IPS-20b (cell line): Measurements from ENCODE around the gene HSP90B1.

Experiments used
- H3K27ac ChIP-seq: one replicate; pipeline ENCODE4 v1.5.1; 2013; ENCODE audit warnings: low read length
- H3K27me3 ChIP-seq: 2 replicates; pipeline ENCODE4 v1.6.1; 2013; ENCODE audit warnings: mild to moderate bottlenecking, low read length, inconsistent platforms; ENCODE audit not compliant: insufficient read depth
- H3K36me3 ChIP-seq: 2 replicates; pipeline ENCODE4 v1.6.1; 2013; ENCODE audit warnings: low read depth, mild to moderate bottlenecking, inconsistent platforms, low read length, moderate library complexity; ENCODE audit not compliant: insufficient read depth
- H3K4me1 ChIP-seq: 2 replicates; pipeline ENCODE4 v1.6.1; 2013; ENCODE audit warnings: mild to moderate bottlenecking, control low read depth, inconsistent platforms, low read length, moderate library complexity; ENCODE audit not compliant: insufficient read depth
- H3K4me3 ChIP-seq: 2 replicates; pipeline ENCODE4 v1.5.1; 2013; ENCODE audit warnings: mild to moderate bottlenecking, low read length, inconsistent platforms
- H3K9ac ChIP-seq: 2 replicates; pipeline ENCODE4 v1.6.1; 2013; ENCODE audit warnings: low read depth, mild to moderate bottlenecking, inconsistent platforms, low read length, moderate library complexity
- H3K9me3 ChIP-seq: 2 replicates; pipeline ENCODE4 v1.6.1; 2013; ENCODE audit warnings: mild to moderate bottlenecking, low read depth, low read length, inconsistent platforms; ENCODE audit not compliant: insufficient read depth

The HSP90B1 gene

DNA sequence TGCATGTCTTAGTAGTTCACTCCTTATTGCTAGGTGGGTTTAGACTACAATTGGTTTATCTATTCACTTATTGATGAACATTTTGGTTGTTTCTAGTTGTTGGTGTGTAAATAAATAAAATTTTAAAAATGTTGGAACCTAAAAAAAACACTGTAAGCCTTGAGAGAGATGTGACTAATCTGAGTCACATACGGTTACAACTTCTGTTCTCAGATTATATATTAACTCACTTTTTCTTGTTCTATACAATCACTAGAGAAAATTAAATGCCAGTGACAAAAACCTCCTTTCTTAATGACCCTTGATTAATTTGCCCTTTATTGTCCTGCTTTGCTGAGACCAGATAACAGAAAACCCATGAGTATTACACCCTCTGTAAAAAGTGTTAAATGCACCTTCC lies 28.4 kb downstream of the HSP90B1 start:
- no peaks in the 10 kb centered on the region for H3K9me3 ChIP-seq
- no peak overlapping the region for H3K27ac ChIP-seq
- no peak overlapping the region for H3K9ac ChIP-seq
- H3K4me1 ChIP-seq: no peaks in the 10 kb centered on the region
- H3K27me3 ChIP-seq: no peaks in the 10 kb centered on the region
- no peak overlapping the region for H3K4me3 ChIP-seq
- H3K36me3 ChIP-seq: peaks cover 14% of the 10 kb centered on the region

DNA sequence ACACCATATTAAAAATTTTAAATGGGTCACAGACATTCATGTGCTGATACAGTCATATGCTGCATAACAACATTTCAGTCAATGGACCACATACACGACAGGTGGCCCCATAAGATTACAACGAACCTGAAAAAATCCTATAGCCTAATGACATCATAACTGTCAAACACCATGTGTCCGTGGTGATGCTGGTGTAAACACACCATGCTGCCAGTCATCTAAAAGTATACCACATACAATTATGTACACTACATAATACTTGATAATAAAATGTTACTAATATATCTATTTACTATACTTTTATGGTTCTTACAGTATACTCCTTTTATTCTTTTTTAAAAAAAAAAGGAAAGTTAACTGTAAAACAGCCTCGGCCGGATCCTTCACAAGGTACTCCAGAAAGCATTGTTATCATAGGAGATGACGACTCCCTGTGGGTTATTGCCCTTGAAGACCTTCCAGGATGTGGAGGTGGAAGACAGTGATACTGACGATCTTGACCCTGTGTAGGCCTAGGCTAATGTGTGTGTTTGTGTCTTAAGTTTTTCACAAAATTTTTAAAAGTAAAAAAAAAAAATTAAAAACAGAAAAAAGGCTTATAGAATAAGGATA lies 30.5 kb downstream of the HSP90B1 start:
- peaks cover 4% of the 10 kb centered on the region; the same call in 1 of the 2 replicates for H3K4me1 ChIP-seq
- no peak overlapping the region for H3K9ac ChIP-seq

DNA sequence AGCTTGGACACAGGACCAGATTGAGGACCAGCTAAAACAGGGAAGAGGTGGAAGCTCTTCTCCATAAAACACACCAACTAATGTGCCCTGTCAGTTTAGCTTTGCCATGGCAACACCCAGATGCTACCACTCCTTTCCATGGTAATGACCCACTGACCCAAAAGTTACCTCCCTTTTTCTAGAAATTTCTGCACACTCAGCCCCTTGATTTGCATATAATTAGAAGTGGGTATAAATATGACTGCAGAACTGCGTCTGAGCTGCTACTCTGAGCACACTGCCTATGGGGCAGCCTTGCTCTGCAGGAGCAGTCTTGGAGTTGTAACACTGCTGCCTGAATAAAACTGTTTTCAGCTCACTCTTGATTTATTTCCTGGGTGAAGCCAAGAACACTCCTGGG lies 32.3 kb downstream of the HSP90B1 start:
- Histone ChIP-seq H3K4me1 (peaks cover 4% of the 10 kb centered on the region; the same call in 1 of the 2 replicates), H3K9ac (no peak overlapping the region), H3K4me3 (no peak overlapping the region), H3K27me3 (no peaks in the 10 kb centered on the region), H3K36me3 (no peaks in the 10 kb centered on the region), H3K27ac (no peak overlapping the region), H3K9me3 (no peaks in the 10 kb centered on the region)

More for the DNA sequence above, 30.5 kb downstream of the HSP90B1 start:
- Histone ChIP-seq H3K4me3 (no peak overlapping the region), H3K27me3 (no peaks in the 10 kb centered on the region), H3K27ac (no peak overlapping the region), H3K36me3 (no peaks in the 10 kb centered on the region), H3K9me3 (no peaks in the 10 kb centered on the region)

DNA sequence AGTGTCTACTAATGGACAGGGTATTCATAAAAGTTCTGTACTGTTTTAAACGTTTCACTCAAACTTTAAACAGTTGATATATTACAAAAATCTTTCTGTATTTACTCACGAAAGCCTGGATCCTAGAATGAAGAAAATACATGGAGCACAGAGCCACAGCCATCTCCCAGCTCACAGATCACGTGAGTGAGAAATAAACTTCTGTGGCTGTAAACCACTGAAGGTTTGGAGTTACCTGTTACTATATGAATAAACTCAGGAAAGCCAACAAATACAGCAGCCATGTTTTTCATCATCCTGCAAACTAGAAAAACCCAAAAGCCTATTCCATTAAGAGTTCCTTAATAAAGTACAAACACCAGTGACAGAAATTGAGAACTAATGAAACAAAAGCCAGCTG lies 34.6 kb downstream of the HSP90B1 start:
- no peaks in the 10 kb centered on the region for H3K27me3 ChIP-seq
- H3K4me1 ChIP-seq: peaks cover 4% of the 10 kb centered on the region; the same call in 1 of the 2 replicates
- no peaks in the 10 kb centered on the region for H3K9me3 ChIP-seq
- peak overlapping the region; percentile 100 for H3K9ac ChIP-seq
- H3K36me3 ChIP-seq: peaks cover 21% of the 10 kb centered on the region; the same call in 1 of the 2 replicates
- peak overlapping the region; percentile 89 for H3K27ac ChIP-seq
- peak overlapping the region; percentile 93 for H3K4me3 ChIP-seq

DNA sequence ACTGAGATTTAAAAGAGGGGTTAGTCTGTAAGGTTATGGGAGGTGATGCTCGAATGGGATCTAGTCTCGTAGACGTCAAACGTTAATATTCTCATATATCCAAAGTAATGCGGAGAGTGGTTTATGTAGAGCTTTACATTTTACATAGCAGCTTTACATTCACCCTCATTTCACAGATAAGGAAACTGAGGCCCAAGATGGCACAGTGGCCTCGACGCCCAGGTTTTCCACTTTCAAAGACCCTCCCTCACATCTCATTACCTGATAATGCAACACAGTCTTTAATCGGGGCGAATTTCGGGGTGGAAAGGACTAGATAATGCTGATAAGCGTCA lies 35.0 kb downstream of the HSP90B1 start:
- Histone ChIP-seq H3K9me3 (no peaks in the 10 kb centered on the region), H3K27me3 (no peaks in the 10 kb centered on the region), H3K4me3 (peak overlapping the region; percentile 93), H3K4me1 (peaks cover 4% of the 10 kb centered on the region; the same call in 1 of the 2 replicates), H3K36me3 (peaks cover 23% of the 10 kb centered on the region; the same call in 1 of the 2 replicates), H3K9ac (peak overlapping the region; percentile 100), H3K27ac (peak overlapping the region; percentile 89)

DNA sequence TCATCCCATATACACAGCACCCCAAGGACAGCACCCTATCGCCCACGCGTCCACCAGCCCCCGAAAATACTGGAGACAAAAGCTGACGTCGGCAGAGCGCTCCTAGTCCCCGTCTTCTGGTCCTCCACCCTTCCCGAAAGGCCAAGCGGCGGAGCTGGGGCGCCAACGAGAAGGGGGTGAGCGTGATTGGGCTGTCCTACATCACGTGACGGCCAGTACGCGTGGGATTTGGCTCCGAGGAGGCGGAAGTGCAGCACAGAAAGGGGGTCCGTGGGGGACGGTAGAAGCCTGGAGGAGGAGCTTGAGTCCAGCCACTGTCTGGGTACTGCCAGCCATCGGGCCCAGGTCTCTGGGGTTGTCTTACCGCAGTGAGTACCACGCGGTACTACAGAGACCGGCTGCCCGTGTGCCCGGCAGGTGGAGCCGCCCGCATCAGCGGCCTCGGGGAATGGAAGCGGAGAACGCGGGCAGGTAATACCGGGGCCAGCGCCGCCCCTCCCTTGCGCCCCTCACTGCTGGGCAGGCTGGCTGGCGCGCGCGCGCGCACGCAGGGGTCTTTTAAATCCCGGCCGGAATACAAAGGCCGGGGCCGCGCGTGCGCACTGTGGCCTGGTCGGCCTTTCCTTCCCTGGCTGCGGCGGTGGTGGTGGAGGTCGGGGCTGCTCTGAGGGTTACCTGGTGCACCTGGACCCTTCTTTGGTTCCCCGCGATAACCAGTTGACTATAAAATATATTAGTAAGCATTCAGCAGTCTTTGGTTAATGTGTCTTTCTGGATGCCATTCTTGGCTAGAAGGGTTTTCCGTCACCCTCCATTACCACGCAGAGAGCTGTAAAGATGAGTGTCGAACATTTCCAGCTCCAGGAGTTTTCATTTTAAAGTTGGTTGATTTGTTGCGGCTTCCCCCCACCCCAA lies 35.6 kb downstream of the HSP90B1 start, which contains the start of gene TDG:
TDG (plus strand) TSS at position 283 of the 915 bp plus-strand sequence; CDS start at position 449, 166 bp downstream.
- peak within 1 kb of the TSS; percentile 89 for H3K27ac ChIP-seq

DNA sequence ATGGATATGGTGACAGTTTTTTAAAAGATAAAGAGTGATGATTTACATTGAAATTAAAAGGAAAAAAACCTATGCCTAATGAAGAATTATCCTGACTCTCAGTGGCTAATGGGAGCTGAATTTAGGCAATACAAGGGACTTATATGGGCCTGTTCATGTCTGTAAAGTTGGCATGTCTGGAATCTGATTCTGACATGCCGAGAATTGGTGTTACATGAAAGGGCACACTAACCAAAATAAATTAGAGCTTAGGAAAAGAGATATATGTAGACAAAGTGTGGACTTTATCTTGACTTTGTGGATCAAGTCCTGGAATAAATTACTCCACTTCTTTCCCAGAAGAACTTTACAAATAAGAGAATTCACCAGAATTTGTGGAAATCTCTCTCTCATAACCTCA lies 36.5 kb downstream of the HSP90B1 start:
- Histone ChIP-seq H3K27me3 (no peaks in the 10 kb centered on the region), H3K9me3 (no peaks in the 10 kb centered on the region), H3K36me3 (peaks cover 27% of the 10 kb centered on the region; the same call in 1 of the 2 replicates), H3K9ac (peak overlapping the region; percentile 100), H3K27ac (peak overlapping the region; percentile 35), H3K4me1 (peaks cover 4% of the 10 kb centered on the region; the same call in 1 of the 2 replicates), H3K4me3 (peak overlapping the region; percentile 93)

More for the DNA sequence above, 35.6 kb downstream of the HSP90B1 start, which contains the start of gene TDG:
- H3K4me3 ChIP-seq: peak within 1 kb of the TSS; percentile 93
- H3K4me1 ChIP-seq: peaks cover 4% of the 10 kb centered on the region; the same call in 1 of the 2 replicates
- H3K9ac ChIP-seq: peak within 1 kb of the TSS; percentile 100
- H3K36me3 ChIP-seq: peaks cover 23% of the 10 kb centered on the region; the same call in 1 of the 2 replicates
- no peaks in the 10 kb centered on the region for H3K9me3 ChIP-seq
- no peaks in the 10 kb centered on the region for H3K27me3 ChIP-seq

DNA sequence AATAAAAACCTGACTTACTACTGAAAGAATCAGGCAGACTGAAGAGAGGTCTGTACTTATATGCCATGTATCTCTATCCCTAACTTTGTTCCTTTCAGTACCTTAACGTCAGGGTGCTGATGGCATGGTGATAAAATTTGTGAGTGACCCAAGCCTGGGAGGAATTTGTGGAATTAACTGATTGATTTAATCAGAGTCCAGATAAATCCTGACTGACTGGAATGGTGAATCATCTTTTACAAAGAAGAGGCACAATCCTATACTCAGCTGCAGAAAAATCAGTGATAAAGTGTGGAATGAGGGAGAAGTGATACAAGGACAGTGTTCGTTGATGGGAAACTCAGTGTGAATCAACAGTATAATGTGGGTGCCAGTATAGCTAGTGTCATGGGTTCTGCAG lies 39.2 kb downstream of the HSP90B1 start:
- H3K27ac ChIP-seq: no peak overlapping the region
- no peak overlapping the region for H3K4me3 ChIP-seq
- peaks cover 4% of the 10 kb centered on the region; the same call in 1 of the 2 replicates for H3K4me1 ChIP-seq
- H3K9ac ChIP-seq: no peak overlapping the region
- H3K36me3 ChIP-seq: peaks cover 45% of the 10 kb centered on the region; the same call in 1 of the 2 replicates
- H3K27me3 ChIP-seq: no peaks in the 10 kb centered on the region
- H3K9me3 ChIP-seq: no peaks in the 10 kb centered on the region

DNA sequence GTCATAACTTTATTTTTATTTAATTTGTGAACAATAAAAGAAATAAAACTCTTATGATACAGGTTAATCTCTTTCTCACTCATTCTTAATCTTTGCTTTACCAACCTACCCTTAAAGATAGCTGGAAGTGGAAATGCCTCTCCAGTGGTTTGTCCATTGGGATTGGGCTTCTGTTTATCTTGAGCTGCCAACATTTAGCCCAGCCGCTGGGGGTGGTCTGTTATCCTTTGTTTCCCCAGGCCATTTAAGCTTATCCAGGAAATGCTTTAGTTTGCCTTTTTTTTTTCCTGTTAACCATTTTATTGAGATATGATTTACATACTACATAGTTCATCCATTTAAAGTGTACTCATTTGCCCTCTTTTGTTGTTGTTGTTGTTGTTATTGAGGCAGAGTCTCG lies 43.7 kb downstream of the HSP90B1 start:
- H3K9me3 ChIP-seq: no peaks in the 10 kb centered on the region
- peaks cover 66% of the 10 kb centered on the region for H3K36me3 ChIP-seq
- H3K4me3 ChIP-seq: no peak overlapping the region
- H3K27me3 ChIP-seq: no peaks in the 10 kb centered on the region
- H3K9ac ChIP-seq: no peak overlapping the region
- H3K27ac ChIP-seq: no peak overlapping the region
- H3K4me1 ChIP-seq: no peaks in the 10 kb centered on the region

DNA sequence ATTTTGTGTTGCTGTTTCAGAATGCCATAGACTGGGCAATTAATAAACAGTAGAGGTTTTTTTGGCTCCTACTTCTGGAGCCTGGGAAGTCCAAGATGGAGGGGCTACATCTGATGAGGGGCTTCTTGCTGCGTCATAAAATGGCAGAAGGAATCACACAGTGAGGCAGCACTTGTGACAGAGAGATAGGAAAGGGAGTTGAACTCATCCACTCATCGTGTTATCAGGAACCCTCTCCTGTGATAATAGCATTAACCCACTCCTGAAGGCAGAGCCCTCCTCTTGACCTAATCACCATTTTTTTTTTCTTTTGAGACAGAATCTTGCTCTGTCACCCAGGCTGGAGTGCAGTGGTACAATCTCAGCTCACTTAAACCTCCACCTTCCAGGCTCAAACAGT lies 45.2 kb downstream of the HSP90B1 start:
- Histone ChIP-seq H3K27ac (no peak overlapping the region), H3K27me3 (no peaks in the 10 kb centered on the region), H3K36me3 (peaks cover 69% of the 10 kb centered on the region), H3K4me3 (no peak overlapping the region), H3K9ac (no peak overlapping the region), H3K9me3 (no peaks in the 10 kb centered on the region), H3K4me1 (no peaks in the 10 kb centered on the region)

DNA sequence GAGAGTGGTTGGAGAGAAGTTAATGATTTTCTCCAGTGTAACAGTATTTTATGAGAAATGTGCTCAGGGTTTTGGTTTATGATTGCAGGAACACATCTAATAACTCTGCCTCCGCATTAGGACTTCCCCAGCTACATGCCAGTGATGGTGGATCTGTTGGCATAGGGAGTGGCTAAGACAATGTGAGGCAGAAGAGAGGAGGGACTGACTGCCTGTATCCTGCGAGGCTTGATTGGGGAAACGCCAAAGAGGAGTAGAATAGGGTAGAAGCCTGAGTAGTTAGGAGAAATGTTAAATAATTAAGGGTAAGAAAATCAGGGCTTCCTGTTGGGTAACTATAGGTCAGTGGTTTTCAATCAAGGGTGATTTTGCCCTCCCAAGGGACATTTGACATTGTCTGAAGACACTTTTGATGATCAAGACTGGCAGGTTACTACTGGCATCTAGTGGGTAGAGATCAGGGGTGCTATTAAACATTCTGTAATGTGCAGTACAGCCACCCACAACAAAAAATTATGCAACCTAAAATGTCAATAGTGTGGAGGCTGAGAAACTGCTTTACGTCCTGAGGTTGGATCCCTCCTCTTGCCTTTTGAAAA lies 48.3 kb downstream of the HSP90B1 start:
- Histone ChIP-seq H3K36me3 (peaks cover 83% of the 10 kb centered on the region), H3K27ac (no peak overlapping the region), H3K27me3 (no peaks in the 10 kb centered on the region), H3K9me3 (no peaks in the 10 kb centered on the region), H3K4me1 (no peaks in the 10 kb centered on the region), H3K9ac (no peak overlapping the region), H3K4me3 (no peak overlapping the region)
